Right renal pelvis (tissue), 4 donors: Measurements from ENCODE around the gene TUBA3E. TPM values are rescaled to one million over a fixed set of nuclear protein-coding genes. Genes with fewer than 3 reads are reported as not detected.
"Not testable (repeated sequence)": the region's sequence is repeated elsewhere in the genome, so short reads cannot be mapped to it uniquely, and the experiment has no call there.

Experiments
- DNase-seq, 4 donors: peaks; one replicate each; pipeline ENCODE4 v3.0.0-alpha.2; 2013; ENCODE audit warnings: low read depth in 4 of 4, low spot score in 3 of 4, missing footprints in 1 of 4
- polyA plus RNA-seq, 4 donors: library from polyadenylated mRNA; unstranded; fragments of 120-200 nt; gene quantifications; one replicate each; pipeline ENCODE4 v1.2.1, GENCODE V29; 2013; ENCODE audit not compliant: insufficient read length in 4 of 4

The TUBA3E gene
- polyA plus RNA-seq, 4 donors, result 0.04 to 0.21 (median 0.13) TPM; not detected in 1

- DNase-seq, result no peak
Observed at GRCh38 chr2:130165293-130166016, 32.8 kb downstream of the TUBA3E start.

GRCh38 chr2:130162968-130163367 lies 35.3 kb downstream of the TUBA3E start:
- DNase-seq, result no peak

GRCh38 chr2:130162486-130162885 lies 35.8 kb downstream of the TUBA3E start:
- not testable (repeated sequence) for DNase-seq

GRCh38 chr2:130160838-130161705 lies 37.2 kb downstream of the TUBA3E start:
- DNase-seq, result not testable (repeated sequence)

- no peak for DNase-seq
Observed at GRCh38 chr2:130160131-130160530, 38.1 kb downstream of the TUBA3E start.

- DNase-seq, result not testable (repeated sequence)
Observed at GRCh38 chr2:130159376-130159775, 38.9 kb downstream of the TUBA3E start.

GRCh38 chr2:130158631-130159030 lies 39.6 kb downstream of the TUBA3E start:
- no peak for DNase-seq

- not testable (repeated sequence) for DNase-seq
Observed at GRCh38 chr2:130157825-130158514, 40.3 kb downstream of the TUBA3E start.

- not testable (repeated sequence) for DNase-seq
Observed at GRCh38 chr2:130157354-130157753, 40.9 kb downstream of the TUBA3E start.

GRCh38 chr2:130156624-130157004 lies 41.6 kb downstream of the TUBA3E start:
- no peak for DNase-seq

GRCh38 chr2:130155956-130156623 lies 42.1 kb downstream of the TUBA3E start:
- DNase-seq, result peak in 1 of 4 donors; percentile 35

- no peak for DNase-seq
Observed at GRCh38 chr2:130154773-130155765, 43.2 kb downstream of the TUBA3E start.

GRCh38 chr2:130154423-130154770 lies 43.8 kb downstream of the TUBA3E start:
- not testable (repeated sequence) for DNase-seq

GRCh38 chr2:130153721-130154422 lies 44.4 kb downstream of the TUBA3E start:
- not testable (repeated sequence) for DNase-seq

- DNase-seq, result no peak
Observed at GRCh38 chr2:130152816-130153595, 45.2 kb downstream of the TUBA3E start.

- DNase-seq, result not testable (repeated sequence)
Observed at GRCh38 chr2:130152136-130152815, 46.0 kb downstream of the TUBA3E start.

- DNase-seq, result not testable (repeated sequence)
Observed at GRCh38 chr2:130151145-130151512, 47.1 kb downstream of the TUBA3E start.
